ENCODE data around the gene MBP. TPM values are rescaled to one million over a fixed set of nuclear protein-coding genes. Genes with fewer than 3 reads are reported as not detected.

Gene MBP
- total and polyA plus RNA-seq, 2 experiments from 2014 or later = 18.4 to 22.9 TPM

GRCh38 chr18:77071061-77071460 lies 61.5 kb downstream of the MBP start (continued):
- TF ChIP-seq REST (IDR thresholded peaks at IDR 0.05; ENCODE audit: unreplicated experiment) (no peak), CTCF (conservative IDR thresholded peaks at IDR 0.05; ENCODE audit: low read depth in 2 of 2) (no peak)

GRCh38 chr18:77070627-77071026 lies 62.0 kb downstream of the MBP start:
- Histone ChIP-seq H2AFZ (no peak overlapping the region), H3K9me2 (ENCODE audit: insufficient read depth) (no peaks in the 10 kb centered on the region), H3K4me1 (ENCODE audit: insufficient read depth) (peaks cover 16% of the 10 kb centered on the region), H3K27me3 (ENCODE audit: insufficient read depth) (no peaks in the 10 kb centered on the region), H3F3A (replicated peaks; ENCODE audit: low read depth) (no peaks in the 10 kb centered on the region), H3K36me3 (ENCODE audit: insufficient read depth) (no peaks in the 10 kb centered on the region), H3K79me2 (replicated peaks; ENCODE audit: insufficient read depth) (no peaks in the 10 kb centered on the region), H3K4me2 (no peak overlapping the region), H3K4me3 (no peak overlapping the region), H4K20me1 (replicated peaks; ENCODE audit: insufficient read depth) (peaks cover 3% of the 10 kb centered on the region; the same call in 1 of the 2 replicates), H3K27ac (ENCODE audit: low read depth) (no peak overlapping the region)
- Mint-ChIP-seq H3K9me3 (no peaks in the 10 kb centered on the region), H3K4me3 (no peak overlapping the region), H3K36me3 (ENCODE audit: low read depth) (peaks cover 6% of the 10 kb centered on the region; the same call in 2 of the 3 replicates), H3K27ac (no peak overlapping the region), H3K27me3 (ENCODE audit: insufficient read depth, low read depth, poor library complexity) (no peaks in the 10 kb centered on the region), H3K4me1 (peaks cover 24% of the 10 kb centered on the region)
- DNase-seq (ENCODE audit: low spot score) = no peak
- no peak for ATAC-seq
- TF ChIP-seq EZH2 (IDR thresholded peaks at IDR 0.05; ENCODE audit: low read depth, unreplicated experiment) (no peak), ZNF462 (CRISPR knock-in tag; IDR thresholded peaks at IDR 0.05) (no peak), EZH2phosphoT487 (IDR thresholded peaks at IDR 0.05; ENCODE audit: unreplicated experiment) (no peak), CTCF (conservative IDR thresholded peaks at IDR 0.05; ENCODE audit: low read depth in 2 of 2) (no peak), JUNB (IDR thresholded peaks at IDR 0.05; ENCODE audit: unreplicated experiment) (no peak), REST (IDR thresholded peaks at IDR 0.05; ENCODE audit: unreplicated experiment) (no peak)

Measured in GM23338 (cell line).